Activated T-helper 2 cell treated with anti-CD3 and anti-CD28 coated beads, Interferon-gamma antibody, Interleukin-2, Interleukin-4, amounts not matched to agents 10 μg/mL and 5 μg/mL and 100 μg/mL, durations not matched to agents 14 hours and 24 hours and 36 hours (primary cell): ENCODE data around the gene CBFA2T2. TPM values are rescaled to one million over a fixed set of nuclear protein-coding genes. Genes with fewer than 3 reads are reported as not detected.
A peak's percentile ranks its signal among the peaks of the same experiment; 100 is the strongest.
"Not testable (repeated sequence)": the region's sequence is repeated elsewhere in the genome, so short reads cannot be mapped to it uniquely, and the experiment has no call there.

Experiments
- DNase-seq: peaks from one replicate; pipeline ENCODE4 v3.0.0; 2021; ENCODE audit warnings: low spot score
- H3K27ac Mint-ChIP-seq: one replicate; pipeline ENCODE4 v1.8.0; 2021; ENCODE audit warnings: mixed read lengths
- H3K27me3 Mint-ChIP-seq: one replicate; pipeline ENCODE4 v1.8.0; 2021; ENCODE audit warnings: low read depth, mixed read lengths
- H3K36me3 Mint-ChIP-seq: one replicate; pipeline ENCODE4 v1.8.0; 2021; ENCODE audit warnings: low read depth, mixed read lengths
- H3K4me1 Mint-ChIP-seq: one replicate; pipeline ENCODE4 v1.8.0; 2021; ENCODE audit warnings: low read depth, mixed read lengths
- H3K4me3 Mint-ChIP-seq: one replicate; pipeline ENCODE4 v1.8.0; 2021; ENCODE audit warnings: low read depth, mild to moderate bottlenecking, moderate library complexity, mixed read lengths
- H3K9me3 Mint-ChIP-seq: one replicate; pipeline ENCODE4 v1.8.0; 2021; ENCODE audit warnings: mixed read lengths
- intact Hi-C: fragments of 100-400 bp; cut with micrococcal nuclease; formaldehyde crosslinking; loops from one replicate; pipeline ENCODE4 v1.15.1; 2023
- total RNA-seq: library from RNA; stranded (reverse); gene quantifications from 2 replicates; pipeline ENCODE4 v1.2.3, GENCODE V29; 2022

CBFA2T2 gene
- total RNA-seq, 1 donor from 2014 or later: 14.4 TPM

DNA sequence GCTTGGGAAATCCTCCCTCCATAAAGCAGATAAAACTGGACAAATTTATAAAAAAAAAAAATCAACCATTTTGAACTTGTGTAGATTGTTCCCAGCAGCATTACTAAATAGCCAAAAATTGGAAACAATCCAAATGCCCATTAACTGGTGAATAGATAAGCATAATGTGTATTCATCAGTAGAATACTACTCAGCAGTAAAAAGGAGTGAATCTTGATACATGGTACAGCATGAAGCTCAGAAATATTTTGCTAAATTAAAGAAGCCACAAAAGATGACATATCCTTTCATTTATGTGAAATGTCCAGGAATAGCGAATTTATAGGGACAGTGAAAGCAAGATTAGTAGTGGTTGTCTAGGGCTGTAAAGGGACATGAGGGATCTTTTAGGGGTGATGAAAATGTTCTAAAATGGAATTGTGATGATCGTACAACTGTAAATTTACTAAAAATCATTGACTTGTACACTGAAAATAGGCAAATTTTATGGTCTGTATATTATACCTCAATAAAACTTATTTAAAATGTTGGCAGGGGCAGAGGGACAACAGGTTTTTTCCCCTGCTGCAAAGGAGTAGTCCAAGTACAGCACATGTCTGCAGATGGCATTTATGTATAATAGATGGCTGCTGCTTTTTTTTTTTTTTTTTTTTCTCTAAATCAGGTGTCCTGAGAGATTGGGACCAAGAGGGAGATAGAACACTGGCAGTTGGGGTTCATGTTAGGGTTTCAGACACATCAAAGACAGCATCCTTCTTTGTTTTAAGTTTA is 59.5 kb downstream of the CBFA2T2 start:
- peaks cover 11% of the 10 kb centered on the region for H3K36me3 Mint-ChIP-seq
- no peak for DNase-seq
- intact Hi-C loops: no loop called here
- no peaks in the 10 kb centered on the region for H3K9me3 Mint-ChIP-seq
- H3K27me3 Mint-ChIP-seq: no peaks in the 10 kb centered on the region
- no peak overlapping the region for H3K27ac Mint-ChIP-seq
- H3K4me3 Mint-ChIP-seq: no peak overlapping the region
- peaks cover 10% of the 10 kb centered on the region for H3K4me1 Mint-ChIP-seq

DNA sequence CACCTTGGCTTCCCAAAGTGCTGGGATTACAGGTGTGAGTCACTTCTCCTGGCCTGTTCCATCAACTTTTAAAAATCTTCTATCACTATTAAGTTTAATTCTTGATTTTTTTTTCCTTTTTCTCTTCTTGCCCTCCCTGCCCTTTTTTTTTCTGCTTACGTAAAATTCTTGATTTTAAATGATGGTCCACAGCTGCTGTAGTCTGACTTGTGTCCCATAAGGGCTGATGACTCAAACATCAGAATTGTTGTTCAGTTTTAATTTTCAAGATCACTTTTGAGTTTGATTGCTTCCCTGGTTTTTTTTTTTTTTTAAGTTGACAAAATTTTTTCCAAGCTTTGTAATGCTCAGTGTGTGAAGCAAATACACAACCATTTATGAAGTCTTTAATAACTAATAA is 61.9 kb downstream of the CBFA2T2 start:
- Mint-ChIP-seq H3K36me3 (peaks cover 11% of the 10 kb centered on the region), H3K27me3 (no peaks in the 10 kb centered on the region), H3K9me3 (no peaks in the 10 kb centered on the region), H3K4me1 (peaks cover 22% of the 10 kb centered on the region), H3K4me3 (no peak overlapping the region), H3K27ac (no peak overlapping the region)
- no peak for DNase-seq
- intact Hi-C loops: loop anchor here (10.0 kb wide), 1 partner anchor 113 kb away; the partner anchor contains the start of genes ACTL10 and C20orf144

DNA sequence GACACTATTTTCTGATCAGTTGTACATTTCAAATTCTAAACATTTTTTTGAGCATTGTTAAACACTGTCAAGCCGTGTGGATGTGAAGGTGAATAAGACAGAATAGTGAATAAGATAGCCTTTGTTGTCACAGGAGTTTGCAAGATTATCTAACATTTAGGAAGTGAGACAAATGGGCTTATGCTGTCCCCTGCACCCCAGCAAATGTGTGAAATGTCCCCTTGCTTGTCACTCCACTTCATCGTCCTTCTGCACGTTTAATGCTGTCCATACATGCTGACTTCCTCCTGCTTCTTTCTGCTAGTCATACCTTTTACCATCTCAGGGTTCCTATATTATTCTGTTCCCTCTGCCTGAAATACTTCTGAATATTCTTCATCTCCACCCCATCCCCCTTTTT is 62.6 kb downstream of the CBFA2T2 start:
- H3K9me3 Mint-ChIP-seq: no peaks in the 10 kb centered on the region
- no peak overlapping the region for H3K27ac Mint-ChIP-seq
- no peak for DNase-seq
- intact Hi-C loops: loop anchor here (10.0 kb wide), 1 partner anchor 112 kb away; the partner anchor contains the start of genes ACTL10 and C20orf144
- H3K4me1 Mint-ChIP-seq: peaks cover 22% of the 10 kb centered on the region
- H3K27me3 Mint-ChIP-seq: no peaks in the 10 kb centered on the region
- H3K36me3 Mint-ChIP-seq: peaks cover 17% of the 10 kb centered on the region
- no peak overlapping the region for H3K4me3 Mint-ChIP-seq

DNA sequence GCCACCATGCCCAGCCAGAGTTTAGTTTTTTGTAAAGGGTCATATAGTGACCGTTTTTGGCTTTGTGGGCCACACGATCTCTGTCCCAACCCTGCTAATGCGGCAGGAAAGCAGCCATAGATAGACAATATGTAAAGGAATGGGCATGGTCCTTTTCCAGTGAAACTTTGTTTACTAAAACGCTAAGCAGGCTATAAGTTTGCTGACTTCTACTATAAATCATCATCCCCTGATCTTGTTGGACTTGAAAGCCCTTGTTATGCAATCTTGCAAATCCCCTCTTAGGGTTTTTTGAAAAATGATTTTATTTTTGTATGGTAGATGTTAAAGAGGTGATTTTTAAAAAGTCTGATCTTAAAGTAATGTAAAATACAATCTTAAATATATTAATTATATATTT is 63.6 kb downstream of the CBFA2T2 start:
- intact Hi-C loops: loop anchor here (10.0 kb wide), 1 partner anchor 111 kb away; the partner anchor contains the start of genes ACTL10 and C20orf144
- no peaks in the 10 kb centered on the region for H3K9me3 Mint-ChIP-seq
- DNase-seq: no peak
- H3K36me3 Mint-ChIP-seq: peaks cover 23% of the 10 kb centered on the region
- H3K27ac Mint-ChIP-seq: no peak overlapping the region
- no peak overlapping the region for H3K4me3 Mint-ChIP-seq
- H3K27me3 Mint-ChIP-seq: no peaks in the 10 kb centered on the region
- H3K4me1 Mint-ChIP-seq: peaks cover 24% of the 10 kb centered on the region

DNA sequence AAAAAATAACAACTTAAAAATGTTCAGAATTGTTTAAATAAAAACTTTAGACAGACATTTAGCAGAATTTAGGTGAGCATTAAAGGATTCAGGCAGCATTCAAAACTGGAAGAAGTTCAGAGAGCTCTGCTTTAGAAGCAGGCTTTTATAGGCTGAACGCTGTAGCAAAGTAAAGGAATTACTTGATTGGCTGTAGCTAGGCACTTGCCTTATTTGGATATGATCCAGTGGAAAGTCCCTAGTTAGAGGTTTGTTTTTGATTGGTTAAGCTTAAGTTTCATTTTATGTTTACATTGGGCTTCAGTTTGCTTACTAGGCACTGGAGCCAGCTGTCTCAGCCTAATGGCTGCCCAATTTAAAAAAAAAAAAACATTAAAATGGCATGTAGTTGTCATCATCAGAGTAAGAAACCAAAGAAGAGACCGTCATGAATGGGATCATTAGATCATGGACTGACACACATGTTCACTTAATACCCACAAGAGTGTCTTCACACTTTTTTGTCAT is 65.1 kb downstream of the CBFA2T2 start:
- Mint-ChIP-seq H3K27me3 (no peaks in the 10 kb centered on the region), H3K27ac (peak overlapping the region; percentile 77), H3K4me3 (peak overlapping the region; percentile 56), H3K4me1 (peaks cover 25% of the 10 kb centered on the region), H3K9me3 (no peaks in the 10 kb centered on the region), H3K36me3 (peaks cover 25% of the 10 kb centered on the region)
- peak; percentile 35 for DNase-seq
- intact Hi-C loops: loop anchor here (10.0 kb wide), 1 partner anchor 110 kb away; the partner anchor contains the start of genes ACTL10 and C20orf144

DNA sequence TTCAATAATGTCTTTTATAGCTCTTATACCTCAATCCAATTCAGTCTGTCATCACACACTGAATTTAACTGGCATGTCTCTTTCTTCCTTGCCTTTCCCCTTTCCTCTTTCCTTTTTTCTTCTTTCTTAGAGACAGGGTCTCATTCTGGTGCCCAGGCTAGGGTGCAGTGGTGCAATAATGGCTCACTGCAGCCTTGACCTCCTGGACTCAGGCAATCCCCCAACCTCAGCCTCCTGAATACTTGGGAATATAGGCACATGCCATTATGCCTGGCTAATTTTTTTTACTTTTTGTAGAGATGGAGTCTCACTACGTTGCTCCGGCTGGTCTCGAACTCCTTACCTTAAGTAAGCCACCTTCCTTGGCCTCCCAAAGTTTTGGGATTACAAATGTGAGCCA is 65.9 kb downstream of the CBFA2T2 start:
- peaks cover 25% of the 10 kb centered on the region for H3K4me1 Mint-ChIP-seq
- no peak for DNase-seq
- H3K27me3 Mint-ChIP-seq: no peaks in the 10 kb centered on the region
- intact Hi-C loops: loop anchor here (10.0 kb wide), 1 partner anchor 109 kb away; the partner anchor contains the start of genes ACTL10 and C20orf144
- H3K27ac Mint-ChIP-seq: peak overlapping the region; percentile 82
- peaks cover 24% of the 10 kb centered on the region for H3K36me3 Mint-ChIP-seq
- no peaks in the 10 kb centered on the region for H3K9me3 Mint-ChIP-seq
- peak overlapping the region; percentile 11 for H3K4me3 Mint-ChIP-seq

DNA sequence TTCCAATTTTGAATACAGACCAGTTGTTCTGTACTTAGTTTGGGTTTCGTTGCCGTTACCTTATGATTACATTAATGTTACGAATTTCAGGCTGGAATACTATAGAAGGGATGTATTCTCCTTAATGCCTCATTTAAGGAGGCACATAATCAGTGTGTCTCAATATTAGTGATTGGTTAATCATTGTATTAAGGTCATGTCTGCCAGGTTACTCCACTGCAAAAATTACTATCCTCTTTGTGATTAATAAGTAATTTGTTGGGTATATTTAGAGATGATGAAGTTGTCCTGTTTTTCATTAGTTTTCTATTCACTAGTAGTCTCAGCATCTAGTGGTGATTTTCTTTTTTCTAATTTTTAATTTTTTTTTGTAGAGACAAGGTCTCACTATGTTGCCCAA is 66.3 kb downstream of the CBFA2T2 start:
- no peak for DNase-seq
- Mint-ChIP-seq H3K27me3 (no peaks in the 10 kb centered on the region), H3K36me3 (peaks cover 22% of the 10 kb centered on the region), H3K4me1 (peaks cover 25% of the 10 kb centered on the region), H3K27ac (peak overlapping the region; percentile 82), H3K9me3 (no peaks in the 10 kb centered on the region), H3K4me3 (no peak overlapping the region)
- intact Hi-C loops: loop anchor here (10.0 kb wide), 1 partner anchor 109 kb away; the partner anchor contains the start of genes ACTL10 and C20orf144

DNA sequence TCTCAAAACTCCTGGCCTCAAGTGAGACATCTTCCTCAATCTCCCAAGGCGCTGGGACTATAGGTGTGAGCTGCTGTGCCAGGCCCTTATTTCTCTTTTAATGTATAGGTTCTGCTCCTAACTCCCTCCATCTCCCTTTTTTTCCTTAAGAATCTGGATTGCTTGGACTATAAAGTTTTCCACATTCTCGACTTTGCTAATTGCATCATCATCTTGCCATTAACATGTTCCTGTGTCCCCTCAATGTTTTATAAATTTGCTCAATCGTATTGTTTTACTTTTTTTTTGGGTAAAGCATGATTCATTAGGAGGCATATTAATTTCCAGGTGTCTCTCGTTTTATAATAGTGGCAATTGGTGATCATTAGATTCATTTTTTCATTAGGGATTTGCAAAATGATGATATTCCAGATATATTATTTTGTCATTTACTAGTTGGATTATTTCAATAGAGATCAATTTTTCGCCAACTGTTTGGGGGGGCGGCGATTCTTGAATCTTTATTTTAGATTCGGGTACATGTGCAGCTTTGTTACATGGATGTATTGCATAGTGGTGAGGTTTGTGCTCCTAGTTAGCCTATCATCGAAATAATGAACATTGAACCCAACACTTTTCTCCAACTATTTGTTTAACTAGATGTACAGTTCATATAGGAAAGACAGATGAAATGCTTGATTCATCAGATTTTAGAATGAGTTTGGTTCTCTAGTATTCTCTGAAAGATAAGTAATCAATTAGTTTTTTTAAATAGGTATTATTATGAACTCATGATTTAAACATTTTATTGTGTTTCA is 68.7 kb downstream of the CBFA2T2 start:
- no peaks in the 10 kb centered on the region for H3K9me3 Mint-ChIP-seq
- peaks cover 14% of the 10 kb centered on the region for H3K36me3 Mint-ChIP-seq
- H3K4me3 Mint-ChIP-seq: no peak overlapping the region
- intact Hi-C loops: loop anchor here (10.0 kb wide), 1 partner anchor 106 kb away; the partner anchor contains the start of genes ACTL10 and C20orf144
- peaks cover 17% of the 10 kb centered on the region for H3K4me1 Mint-ChIP-seq
- H3K27me3 Mint-ChIP-seq: no peaks in the 10 kb centered on the region
- H3K27ac Mint-ChIP-seq: no peak overlapping the region
- no peak for DNase-seq

DNA sequence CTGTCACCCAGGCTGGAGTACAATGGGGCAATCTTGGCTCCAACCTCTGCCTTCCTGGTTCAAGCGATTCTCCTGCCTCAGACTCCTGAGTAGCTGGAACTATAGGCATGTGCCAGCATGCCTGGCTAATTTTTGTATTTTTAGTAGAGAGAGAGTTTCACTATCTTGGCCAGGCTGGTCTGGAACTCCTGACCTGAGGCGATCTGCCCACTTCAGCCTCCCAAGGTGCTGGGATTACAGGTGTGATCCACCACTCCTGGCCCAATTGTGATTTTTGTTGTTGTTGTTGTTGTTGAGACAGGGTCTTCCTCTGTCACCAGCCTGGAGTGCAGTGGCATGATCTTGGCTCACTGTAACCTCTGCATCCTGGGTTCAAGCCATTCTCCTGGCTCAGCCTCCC is 69.3 kb downstream of the CBFA2T2 start:
- H3K4me3 Mint-ChIP-seq: no peak overlapping the region
- DNase-seq: no peak
- H3K4me1 Mint-ChIP-seq: peaks cover 18% of the 10 kb centered on the region
- peaks cover 14% of the 10 kb centered on the region for H3K36me3 Mint-ChIP-seq
- H3K9me3 Mint-ChIP-seq: no peaks in the 10 kb centered on the region
- no peaks in the 10 kb centered on the region for H3K27me3 Mint-ChIP-seq
- intact Hi-C loops: loop anchor here (10.0 kb wide), 1 partner anchor 106 kb away; the partner anchor contains the start of genes ACTL10 and C20orf144
- H3K27ac Mint-ChIP-seq: no peak overlapping the region

DNA sequence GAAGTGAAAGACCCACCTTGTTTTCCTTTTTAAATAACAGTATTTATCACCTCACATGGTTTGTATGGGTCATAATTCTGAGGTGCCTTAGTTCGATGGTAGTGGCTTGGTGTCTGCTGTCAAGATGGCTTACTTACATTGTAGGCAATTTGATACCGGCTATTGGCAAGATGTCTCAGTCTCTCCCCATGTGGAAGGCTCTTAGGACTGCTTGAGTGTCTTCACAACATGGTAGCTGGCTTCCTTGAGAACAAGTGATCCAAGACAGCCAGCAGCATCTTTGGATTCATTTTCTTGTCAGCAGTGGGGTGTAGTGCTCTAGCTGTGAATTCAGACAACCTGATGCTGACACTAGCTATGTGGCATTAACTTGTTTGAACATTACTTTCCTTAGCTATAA is 70.1 kb downstream of the CBFA2T2 start:
- peaks cover 18% of the 10 kb centered on the region for H3K4me1 Mint-ChIP-seq
- no peak overlapping the region for H3K27ac Mint-ChIP-seq
- intact Hi-C loops: no loop called here
- no peaks in the 10 kb centered on the region for H3K9me3 Mint-ChIP-seq
- DNase-seq: no peak
- no peaks in the 10 kb centered on the region for H3K27me3 Mint-ChIP-seq
- H3K4me3 Mint-ChIP-seq: no peak overlapping the region
- H3K36me3 Mint-ChIP-seq: peaks cover 14% of the 10 kb centered on the region

DNA sequence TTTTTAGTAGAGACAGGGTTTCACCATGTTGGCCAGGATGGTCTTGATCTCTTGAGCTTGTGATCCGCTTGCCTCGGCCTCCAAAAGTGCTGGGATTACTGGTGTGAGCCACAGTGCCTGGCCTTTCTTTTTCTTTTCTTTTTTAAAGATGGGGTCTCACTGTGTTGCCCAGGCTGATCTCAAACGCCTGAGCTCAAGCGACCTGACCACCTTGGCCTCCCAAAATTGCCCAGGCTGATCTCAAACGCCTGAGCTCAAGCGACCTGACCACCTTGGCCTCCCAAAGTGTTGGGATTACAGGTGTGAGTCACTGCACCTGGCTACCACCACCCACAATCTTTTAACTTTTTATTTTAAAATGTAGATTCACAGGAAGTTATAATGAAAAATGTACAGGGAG is 71.2 kb downstream of the CBFA2T2 start:
- not testable (repeated sequence) for H3K27me3 Mint-ChIP-seq, H3K4me1 Mint-ChIP-seq
- peaks cover 14% of the 10 kb centered on the region for H3K36me3 Mint-ChIP-seq

DNA sequence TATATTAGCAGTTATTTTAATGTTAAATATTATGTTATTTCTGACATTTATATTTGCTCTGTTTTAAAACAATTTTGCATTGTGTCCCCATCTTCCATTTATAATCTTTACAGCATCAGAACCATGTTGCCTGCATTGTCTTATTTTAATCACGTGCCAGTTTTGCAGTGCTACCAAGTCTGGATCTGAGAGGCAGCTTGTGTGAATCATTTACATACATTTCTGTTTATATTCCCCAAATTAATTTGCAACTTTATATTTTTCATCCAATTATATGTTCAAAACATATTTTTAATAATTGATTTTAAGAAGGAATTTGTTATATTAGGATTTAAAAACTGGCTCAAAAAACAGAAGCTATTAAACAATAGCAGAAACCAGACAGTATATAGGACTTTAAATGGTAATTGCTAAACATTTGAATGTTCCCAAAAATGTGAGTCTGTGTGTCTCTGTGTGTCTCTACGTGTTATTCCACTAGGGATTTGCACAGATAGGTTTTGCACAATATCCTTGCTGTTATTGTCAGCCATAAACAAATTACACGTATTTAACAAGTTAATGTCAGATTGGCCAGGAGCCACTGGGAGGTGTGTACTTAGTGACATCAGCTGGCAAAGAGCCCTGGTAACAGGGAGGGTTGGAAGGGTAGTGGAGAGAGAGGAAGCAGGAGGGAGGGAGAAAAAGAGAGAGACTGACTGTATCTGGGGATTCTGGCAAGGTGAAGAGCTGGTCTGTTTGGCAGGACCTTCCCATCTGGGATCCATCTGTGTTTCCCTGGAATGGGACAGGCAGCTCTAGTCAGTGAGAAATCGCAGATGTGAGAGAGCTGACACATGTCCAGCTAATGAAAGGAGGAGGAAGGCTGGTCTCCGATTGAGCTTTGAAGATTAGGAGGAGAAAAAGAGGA is 72.1 kb downstream of the CBFA2T2 start:
- Mint-ChIP-seq H3K27me3 (no peaks in the 10 kb centered on the region), H3K36me3 (peaks cover 14% of the 10 kb centered on the region), H3K4me1 (peaks cover 6% of the 10 kb centered on the region), H3K4me3 (no peak overlapping the region), H3K9me3 (no peaks in the 10 kb centered on the region), H3K27ac (no peak overlapping the region)
- DNase-seq: no peak
- intact Hi-C loops: no loop called here

More for the DNA sequence above, 71.2 kb downstream of the CBFA2T2 start:
- DNase-seq, intact Hi-C loops, H3K9me3 Mint-ChIP-seq, H3K4me3 Mint-ChIP-seq, H3K27ac Mint-ChIP-seq: not testable (repeated sequence)
